COLO829 (cell line): Measurements from ENCODE around the gene MAP2K1.
A peak's percentile ranks its signal among the peaks of the same experiment; 100 is the strongest.
"Not testable (repeated sequence)": the region's sequence is repeated elsewhere in the genome, so short reads cannot be mapped to it uniquely, and the experiment has no call there.

Source experiments
- DNase-seq: peaks from one replicate; pipeline ENCODE4 v3.0.0; 2012; ENCODE audit warnings: low spot score

The MAP2K1 gene

DNA sequence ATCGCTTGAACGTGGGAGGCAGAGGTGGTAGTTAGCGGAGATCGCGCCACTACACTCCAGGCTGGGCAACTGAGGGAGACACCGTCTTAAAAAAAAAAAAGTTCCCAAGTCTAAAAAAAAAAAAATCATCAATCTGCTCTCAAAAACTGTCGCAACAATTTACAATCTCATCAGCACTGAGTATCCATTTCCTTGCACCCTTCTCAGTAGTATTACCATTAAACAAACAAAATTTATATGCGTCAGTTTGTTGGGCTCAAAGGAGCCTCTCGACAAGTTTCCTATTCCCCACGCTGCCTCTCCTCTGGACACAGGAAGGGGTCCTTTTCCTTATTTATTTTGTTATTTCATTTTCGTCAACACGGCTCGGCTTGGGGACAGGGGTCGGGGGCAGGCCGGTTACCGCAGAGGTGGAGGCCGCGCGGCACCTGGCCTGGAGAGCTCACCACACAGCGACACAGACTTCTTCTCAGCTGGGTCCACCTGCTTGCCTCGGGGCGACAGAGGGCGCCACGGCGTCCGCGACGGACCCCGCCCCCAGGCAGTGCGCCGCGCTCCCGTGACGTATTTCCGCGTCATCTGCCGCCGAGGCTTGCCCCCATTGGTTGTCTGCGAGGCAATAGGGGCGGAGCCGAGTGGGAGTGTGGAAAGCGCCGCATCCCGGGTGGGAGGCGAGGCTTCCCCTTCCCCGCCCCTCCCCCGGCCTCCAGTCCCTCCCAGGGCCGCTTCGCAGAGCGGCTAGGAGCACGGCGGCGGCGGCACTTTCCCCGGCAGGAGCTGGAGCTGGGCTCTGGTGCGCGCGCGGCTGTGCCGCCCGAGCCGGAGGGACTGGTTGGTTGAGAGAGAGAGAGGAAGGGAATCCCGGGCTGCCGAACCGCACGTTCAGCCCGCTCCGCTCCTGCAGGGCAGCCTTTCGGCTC lies at the start of gene MAP2K1:
MAP2K1 (plus strand) TSS at position 709 of the 920 bp plus-strand sequence. CDS start 436 bp downstream, outside the sequence.
- DNase-seq = peak; percentile 84

DNA sequence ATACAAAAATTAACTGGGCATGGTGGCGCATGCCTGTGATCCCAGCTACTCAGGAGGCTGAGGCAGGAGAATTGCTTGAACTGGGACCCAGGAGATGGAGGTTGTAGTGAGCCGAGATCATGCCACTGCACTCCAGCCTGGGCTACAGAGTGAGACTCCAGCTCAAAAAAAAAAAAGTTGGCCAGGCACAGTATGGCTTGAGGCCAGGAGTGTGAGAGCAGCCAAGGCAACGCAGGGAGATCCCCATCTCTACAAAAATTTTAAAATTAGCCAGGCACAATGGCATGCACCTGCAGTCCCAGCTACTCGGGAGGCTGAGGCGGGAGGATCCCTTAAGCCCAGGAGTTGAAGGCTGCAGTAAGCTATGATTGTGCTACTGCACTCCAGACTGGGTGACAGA lies 38.2 kb upstream of the MAP2K1 start:
- not testable (repeated sequence) for DNase-seq

- peak; percentile 1 for DNase-seq
Measured at GRCh38 chr15:66356077-66356358, 30.7 kb upstream of the MAP2K1 start.

DNA sequence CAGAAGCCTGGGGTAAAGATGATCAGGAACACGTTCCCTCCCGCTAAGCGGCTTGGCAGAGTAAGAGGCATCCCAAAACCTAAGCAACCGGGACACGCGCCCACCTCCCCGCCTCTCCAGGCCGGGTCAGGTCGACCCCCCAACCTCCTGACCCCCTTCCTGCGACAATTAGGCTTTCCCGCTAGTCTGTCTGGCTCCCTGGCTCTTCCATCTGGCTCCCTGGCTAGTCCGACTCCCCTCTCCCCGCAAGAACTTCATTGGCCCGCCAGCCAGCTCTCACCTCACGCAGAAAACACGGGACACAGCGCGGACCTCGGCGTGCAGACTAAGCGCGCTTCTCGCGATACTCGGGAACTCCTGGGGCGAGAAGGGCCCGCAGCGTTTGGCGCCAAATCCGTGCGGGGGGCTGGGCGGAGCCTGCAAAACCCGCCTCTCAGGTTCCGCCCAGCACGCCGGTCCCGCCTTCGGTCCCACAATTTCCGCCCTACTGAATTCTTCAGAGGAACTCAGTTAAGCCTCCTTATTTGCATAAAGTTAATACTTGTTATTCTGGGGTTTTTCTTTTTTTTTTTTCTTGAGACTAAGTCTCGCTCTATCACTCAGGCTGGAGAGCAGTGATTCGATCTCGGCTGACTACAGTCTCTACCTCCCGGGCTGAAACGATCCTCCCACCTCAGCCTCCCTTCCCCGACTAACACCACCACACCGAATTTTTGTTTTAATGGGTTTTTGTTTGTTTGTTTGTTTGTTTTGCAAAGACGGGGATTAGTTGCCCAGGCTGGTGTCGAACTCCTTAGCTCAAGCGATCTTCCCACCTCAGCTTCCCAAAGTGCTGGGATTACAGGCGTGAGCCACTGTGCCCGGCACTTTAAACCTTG lies 30.1 kb upstream of the MAP2K1 start, which contains the start of gene TIPIN:
TIPIN (minus strand) TSS at position 327 of the 878 bp plus-strand sequence. CDS start 3,738 bp downstream, outside the sequence.
- DNase-seq = peak; percentile 88

DNA sequence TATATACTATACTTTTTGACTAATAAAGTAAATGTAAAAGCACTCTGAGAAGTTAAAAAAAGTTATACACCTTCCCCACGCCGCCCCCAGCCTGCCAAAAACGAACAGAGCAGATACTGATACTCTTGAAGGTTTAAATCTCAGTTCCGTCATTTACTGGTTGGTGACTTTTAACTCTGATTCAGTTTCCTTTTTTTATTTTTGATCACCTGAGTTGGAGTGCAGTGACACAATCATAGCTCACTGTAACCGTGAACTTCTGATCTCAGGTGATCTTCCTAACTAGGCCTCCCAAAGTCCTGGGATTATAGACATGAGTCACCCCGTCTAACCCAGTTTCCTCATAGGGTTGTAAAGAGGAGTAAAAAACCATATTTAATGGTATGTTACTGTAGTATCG lies 27.0 kb upstream of the MAP2K1 start:
- DNase-seq = no peak

DNA sequence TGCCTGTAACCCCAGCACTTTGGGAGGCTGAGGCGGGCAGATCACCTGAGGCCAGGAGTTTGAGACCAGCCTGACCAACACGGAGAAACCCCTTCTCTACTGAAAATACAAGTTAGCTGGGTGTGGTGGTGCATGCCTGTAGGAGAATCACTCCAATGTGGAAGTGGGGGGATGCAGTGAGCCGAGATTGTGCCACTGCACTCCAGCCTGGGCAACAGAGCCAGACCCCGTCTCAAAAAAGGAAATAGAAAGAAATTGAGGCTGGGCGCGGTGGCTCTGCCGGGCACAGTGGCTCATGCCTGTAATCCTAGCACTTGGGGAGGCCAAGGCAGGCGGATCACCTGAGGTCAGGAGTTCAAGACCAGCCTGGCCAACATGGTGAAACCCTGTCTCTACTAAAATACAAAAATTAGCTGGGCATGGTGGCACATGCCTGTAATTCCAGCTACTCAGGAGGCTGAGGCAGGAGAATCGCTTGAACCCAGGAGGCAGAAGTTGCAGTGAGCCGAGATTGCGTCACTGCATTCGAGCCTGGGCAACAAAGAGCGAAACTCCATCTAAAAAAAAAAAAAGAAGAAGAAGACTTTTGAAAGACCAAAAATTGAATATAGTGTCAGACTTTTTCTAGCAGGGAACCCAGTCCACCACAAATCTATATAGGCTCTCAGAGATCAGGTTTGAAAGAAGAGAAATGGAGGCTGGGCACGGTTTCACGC lies 24.8 kb upstream of the MAP2K1 start:
- DNase-seq = not testable (repeated sequence)

DNA sequence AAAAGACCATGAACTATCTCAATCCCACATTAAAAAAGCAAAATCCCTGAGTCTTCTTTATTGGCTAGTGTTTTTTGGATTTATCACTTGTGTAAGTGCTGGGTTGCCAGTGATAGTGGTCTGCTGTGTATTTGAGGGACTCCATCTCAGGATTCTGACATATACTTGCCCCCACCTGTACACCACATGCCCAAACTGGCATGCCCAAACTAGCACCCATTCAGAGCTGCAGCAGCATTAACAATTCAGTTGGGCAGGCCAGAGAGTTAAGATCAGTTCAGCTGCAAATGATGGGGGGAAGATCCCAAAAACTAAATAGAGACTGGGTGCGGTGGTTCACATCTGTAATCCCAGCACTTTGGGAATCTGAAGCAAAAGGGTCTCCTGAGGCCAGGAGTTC lies 23.9 kb upstream of the MAP2K1 start:
- no peak for DNase-seq

- no peak for DNase-seq
Measured at GRCh38 chr15:66364944-66365528, 21.7 kb upstream of the MAP2K1 start.

- no peak for DNase-seq
Measured at GRCh38 chr15:66369773-66370651, 16.7 kb upstream of the MAP2K1 start.

GRCh38 chr15:66374179-66374578 lies 12.5 kb upstream of the MAP2K1 start:
- no peak for DNase-seq

GRCh38 chr15:66378814-66379430 lies 7.8 kb upstream of the MAP2K1 start:
- DNase-seq = no peak

DNA sequence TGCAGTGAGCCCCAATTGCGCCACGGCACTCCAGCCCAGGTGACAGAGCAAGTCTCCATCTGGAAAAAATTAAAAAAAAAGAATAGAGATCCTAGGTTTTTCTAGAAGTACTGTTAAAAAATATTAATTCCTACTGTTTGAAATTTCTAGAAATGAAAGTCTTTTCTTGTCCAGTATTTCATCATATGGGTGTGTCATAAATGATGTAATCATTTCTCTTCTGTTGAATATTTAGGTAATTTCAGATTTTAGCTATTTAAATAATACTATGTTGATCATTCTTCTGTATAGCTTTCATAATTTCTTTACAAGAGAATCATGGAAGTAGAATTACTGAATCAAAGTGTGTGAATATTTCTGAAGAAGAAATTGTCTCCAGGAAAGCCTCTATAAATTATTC lies 5.3 kb upstream of the MAP2K1 start:
- not testable (repeated sequence) for DNase-seq

- no peak for DNase-seq
Measured at GRCh38 chr15:66387163-66388042, 691 bp downstream of the MAP2K1 start.

GRCh38 chr15:66388043-66388363 lies 1.3 kb downstream of the MAP2K1 start:
- DNase-seq = no peak

GRCh38 chr15:66388576-66388975 lies 1.9 kb downstream of the MAP2K1 start:
- DNase-seq = no peak

DNA sequence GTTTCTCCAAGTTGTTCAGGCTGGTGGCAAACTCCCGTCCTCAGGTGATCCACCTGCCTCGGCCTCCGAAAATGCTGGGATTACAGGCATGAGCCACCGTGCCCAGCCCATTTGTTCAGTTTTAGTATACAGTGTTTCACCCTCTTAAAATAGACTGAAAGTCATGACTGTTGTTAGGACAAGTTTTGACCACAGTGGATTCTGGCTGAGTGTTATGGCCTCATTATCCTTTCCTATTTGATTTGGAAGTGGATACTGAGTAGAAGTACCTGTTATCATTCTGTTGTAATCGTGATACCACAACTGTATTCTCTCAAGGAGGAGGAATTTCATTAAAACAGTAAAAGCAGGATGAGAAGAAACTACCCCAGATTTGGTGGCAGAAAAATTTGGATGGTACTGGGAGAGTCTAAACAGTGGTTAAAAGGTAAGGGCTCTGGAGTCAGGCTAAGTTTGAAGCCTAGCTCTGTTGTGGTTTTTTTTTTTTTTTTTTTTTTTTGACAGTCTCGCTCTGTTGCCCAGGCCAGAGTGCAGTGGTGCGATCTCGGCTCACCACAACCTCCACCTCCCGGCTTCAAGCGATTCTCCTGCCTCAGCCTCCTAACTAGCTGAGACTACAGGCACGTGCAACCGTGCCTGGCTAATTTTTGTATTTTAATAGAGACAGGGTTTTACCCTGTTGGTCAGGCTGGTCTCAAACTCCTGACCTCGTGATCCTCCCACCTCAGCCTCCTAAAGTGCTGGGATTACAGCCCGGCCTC lies 2.6 kb downstream of the MAP2K1 start:
- DNase-seq = no peak

DNA sequence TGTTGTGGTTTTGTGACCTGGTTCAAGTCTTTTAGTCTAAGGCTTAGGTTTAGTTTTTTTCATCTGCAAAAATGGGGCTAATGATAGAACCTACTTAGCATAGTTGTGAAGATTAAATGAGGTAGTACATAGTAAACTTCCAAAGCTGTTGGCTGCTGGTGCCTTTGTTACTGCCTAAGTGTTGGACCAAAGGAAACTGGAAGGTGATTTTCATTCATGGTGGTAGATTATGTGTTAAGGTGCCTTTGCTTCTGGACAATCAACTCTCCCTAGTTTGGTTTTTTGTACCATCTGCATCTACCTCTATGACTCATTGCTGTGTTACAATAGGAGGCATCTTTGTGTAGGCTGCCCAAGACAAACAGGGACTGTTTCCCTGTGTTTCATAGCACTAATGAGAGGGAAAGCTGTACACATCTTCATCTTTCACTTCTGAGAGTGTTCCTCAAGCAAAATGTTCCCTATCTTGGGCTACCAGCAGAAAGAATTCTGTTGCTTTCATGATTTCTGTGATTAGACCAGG lies 3.2 kb downstream of the MAP2K1 start:
- no peak for DNase-seq

- DNase-seq = no peak
Measured at GRCh38 chr15:66390678-66391077, 4.0 kb downstream of the MAP2K1 start.
